Keratinocyte (primary cell): ENCODE data around the gene WNT16. TPM values are rescaled to one million over a fixed set of nuclear protein-coding genes. Genes with fewer than 3 reads are reported as not detected.

Source experiments
- DNase-seq: peaks from one replicate; pipeline ENCODE4 v3.0.0-alpha.2; 2011; ENCODE audit warnings: low read depth, missing footprints, low spot score
- FAIRE-seq: peaks from 2 replicates; lab custom pipeline; 2011; peaks lifted over from hg19 to GRCh38; lab: Jason Lieb, UNC
- H2AFZ ChIP-seq: 2 replicates; pipeline ENCODE4 v1.6.0; 2012; ENCODE audit warnings: low read length, control low read depth, inconsistent platforms; ENCODE audit not compliant: control insufficient read depth
- H3K27ac ChIP-seq: 2 replicates; pipeline ENCODE4 v1.5.1; 2011; ENCODE audit warnings: low read length; ENCODE audit not compliant: control insufficient read depth, insufficient read depth
- H3K27me3 ChIP-seq: 3 replicates; pipeline ENCODE4 v1.6.0; 2011; ENCODE audit warnings: low read length; ENCODE audit not compliant: control insufficient read depth, insufficient read depth; ENCODE audit errors: extremely low read depth
- H3K36me3 ChIP-seq, 2 experiments: 2 replicates in 1 of 2; 3 replicates in 1 of 2; pipeline ENCODE4 v1.5.1; 2011; ENCODE audit warnings: low read length in 2 of 2, mild to moderate bottlenecking in 1 of 2; ENCODE audit not compliant: control insufficient read depth in 2 of 2, insufficient read depth in 2 of 2; ENCODE audit errors: extremely low read depth in 1 of 2
- H3K4me1 ChIP-seq: 3 replicates; pipeline ENCODE4 v1.5.1; 2011; ENCODE audit warnings: low read length; ENCODE audit not compliant: control insufficient read depth, insufficient read depth; ENCODE audit errors: extremely low read depth
- H3K4me2 ChIP-seq: 3 replicates; pipeline ENCODE4 v1.6.0; 2011; ENCODE audit warnings: low read depth, low read length; ENCODE audit not compliant: control insufficient read depth, insufficient read depth; ENCODE audit errors: extremely low read depth
- H3K4me3 ChIP-seq, 3 experiments: fragments of 200-600 bp in 1 of 3; sonication (generic) in 1 of 3; 2 replicates in 2 of 3; 3 replicates in 1 of 3; pipeline ENCODE4 v1.5.1; 2011 to 2016; ENCODE audit warnings: low read length in 3 of 3, mild to moderate bottlenecking in 3 of 3, control low read depth in 2 of 3, inconsistent platforms in 1 of 3, low read depth in 1 of 3, mixed read lengths in 1 of 3, mixed run types in 1 of 3, moderate library complexity in 1 of 3; ENCODE audit not compliant: control insufficient read depth in 2 of 3, insufficient read depth in 2 of 3; ENCODE audit errors: extremely low read depth in 1 of 3
- H3K79me2 ChIP-seq: 2 replicates; pipeline ENCODE4 v1.6.0; 2012; ENCODE audit warnings: low read length; ENCODE audit not compliant: control insufficient read depth, insufficient read depth
- H3K9ac ChIP-seq: 3 replicates; pipeline ENCODE4 v1.6.0; 2011; ENCODE audit warnings: low read length; ENCODE audit not compliant: control insufficient read depth, insufficient read depth; ENCODE audit errors: extremely low read depth
- H3K9me1 ChIP-seq: 3 replicates; pipeline ENCODE4 v1.6.0; 2011; ENCODE audit warnings: low read length; ENCODE audit not compliant: control insufficient read depth, insufficient read depth; ENCODE audit errors: extremely low read depth
- H3K9me3 ChIP-seq: 2 replicates; pipeline ENCODE4 v1.5.1; 2012; ENCODE audit warnings: low read depth, low read length; ENCODE audit not compliant: control insufficient read depth
- H4K20me1 ChIP-seq: 3 replicates; pipeline ENCODE4 v1.6.0; 2011; ENCODE audit warnings: low read length; ENCODE audit not compliant: control insufficient read depth, insufficient read depth; ENCODE audit errors: extremely low read depth
- CTCF ChIP-seq, 3 experiments: IDR thresholded peaks in 1 of 3; conservative IDR thresholded peaks in 1 of 3; optimal IDR thresholded peaks in 1 of 3; 2 replicates in 2 of 3; 3 replicates in 1 of 3; pipeline versions ENCODE3 to v1.5.1; 2011; ENCODE audit warnings: low read length in 3 of 3, mild to moderate bottlenecking in 3 of 3, moderate library complexity in 2 of 3, control low read depth in 1 of 3, inconsistent platforms in 1 of 3; ENCODE audit not compliant: insufficient read depth in 2 of 3; ENCODE audit errors: extremely low read depth in 1 of 3
- EZH2 ChIP-seq: IDR thresholded peaks from one replicate; pipeline ENCODE4 v1.6.1; 2012; ENCODE audit warnings: inconsistent platforms, mild to moderate bottlenecking, low read length, moderate library complexity
- dilution Hi-C: fragments of 300-500 bp; cut with MboI; formaldehyde crosslinking; loops from one replicate; pipeline ENCODE4 v1.7.0; 2020; ENCODE audit warnings: low sequenced_read_pairs; ENCODE audit not compliant: extremely low pct_ligation_motif_present
- polyA minus RNA-seq, 3 experiments: library from RNA; depleted of rRNA, polyadenylated mRNA; stranded (reverse); fragments of >200 nt; gene quantifications; 1 replicate in 1 of 3; 2 replicates in 1 of 3; 3 replicates in 1 of 3; pipeline ENCODE4 v1.2.3, GENCODE V29; 2011
- polyA plus RNA-seq, 5 experiments: library from polyadenylated mRNA; depleted of rRNA in 3 of 5; stranded (reverse) in 3 of 5; stranded (forward) in 1 of 5; unstranded in 1 of 5; fragments of >200 nt; gene quantifications; 1 replicate in 1 of 5; 2 replicates in 3 of 5; 3 replicates in 1 of 5; pipeline versions ENCODE4 v1.2.1 to v1.2.3, GENCODE V29; 2011 to 2012; ENCODE audit warnings: missing spikeins in 2 of 5, low read depth in 1 of 5, low replicate concordance in 1 of 5

Gene WNT16
- not detected in 3 replicates for polyA plus RNA-seq
- polyA plus RNA-seq (2011; ENCODE audit: low read depth): not detected
- polyA plus RNA-seq (2011; cell fraction: cytosol; rRNA removed): not detected in 2 replicates
- polyA plus RNA-seq (2011; cell fraction: nucleus; rRNA removed): not detected in 2 replicates
- polyA plus RNA-seq (2012; ENCODE audit: low replicate concordance): 0.13 TPM in 1 of 2 replicates, not detected in the other
- polyA minus RNA-seq: not detected in 3 replicates
- polyA minus RNA-seq (2011; cell fraction: cytosol; rRNA and poly(A)+ RNA removed): not detected
- not detected in 2 replicates for polyA minus RNA-seq (2011; cell fraction: nucleus; rRNA and poly(A)+ RNA removed)

DNA sequence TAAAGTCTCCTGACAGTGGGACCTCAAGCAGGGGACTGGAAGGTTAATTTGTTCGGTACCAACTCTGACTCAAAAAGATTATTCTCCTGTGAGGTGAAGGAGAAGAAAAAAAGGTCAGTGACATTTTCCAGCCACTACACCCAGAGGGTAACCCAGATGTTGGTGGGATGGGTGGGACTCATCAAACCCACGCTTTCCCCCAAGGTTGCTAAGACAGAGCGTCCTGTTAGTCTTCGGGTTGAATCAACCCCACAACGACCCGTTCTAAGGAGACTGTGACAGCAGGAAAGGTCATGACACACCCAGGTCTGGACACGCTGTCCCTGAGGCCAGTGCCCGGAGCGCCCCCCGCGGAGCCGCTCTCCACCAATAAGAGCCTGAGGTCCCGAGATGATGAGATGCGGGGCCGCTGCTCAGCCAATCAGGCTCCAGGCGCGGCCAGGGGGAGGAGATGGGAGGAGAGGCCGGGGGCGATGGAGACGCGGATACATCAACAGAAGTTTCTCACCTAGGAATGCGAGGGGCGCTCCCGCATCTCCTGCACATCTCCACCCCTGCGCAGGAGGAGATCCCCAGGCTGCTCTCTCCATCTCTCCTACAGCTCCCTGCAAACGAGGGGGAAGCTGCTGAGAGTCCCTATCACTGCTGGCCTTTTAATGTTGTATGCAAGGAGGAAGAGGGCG is at the start of gene WNT16:
Gene WNT16, plus strand, starts transcription at position 493 of the 683 bp plus-strand sequence. CDS start 293 bp downstream, outside the sequence.
- no peaks in the 10 kb centered on the region for H3K9me1 ChIP-seq
- peak within 1 kb of the TSS; percentile 31 to 78 (median 71) for H3K4me3 ChIP-seq
- peaks cover 14% of the 10 kb centered on the region for H3K4me1 ChIP-seq
- peaks cover 32% of the 10 kb centered on the region for H3K27me3 ChIP-seq
- H2AFZ ChIP-seq: peak within 1 kb of the TSS; percentile 64
- no peak within 1 kb of the TSS for H3K9ac ChIP-seq
- TF ChIP-seq CTCF (optimal IDR thresholded peaks at IDR 0.05 in 1 of 3, IDR thresholded peaks at IDR 0.05 in 1 of 3, conservative IDR thresholded peaks at IDR 0.05 in 1 of 3; ENCODE audit: extremely low read depth in 1 of 3, insufficient read depth in 2 of 3, low read length in 3 of 3) (no peak), EZH2 (no peak)
- FAIRE-seq (no peak), DNase-seq (no peak)
- peaks cover 4% of the 10 kb centered on the region for H4K20me1 ChIP-seq
- H3K4me2 ChIP-seq: peak within 1 kb of the TSS; percentile 92
- dilution Hi-C loops: no loop called here
- no peaks in the 10 kb centered on the region for H3K79me2 ChIP-seq
- no peaks in the 10 kb centered on the region for H3K36me3 ChIP-seq
- no peak within 1 kb of the TSS for H3K27ac ChIP-seq
- no peaks in the 10 kb centered on the region for H3K9me3 ChIP-seq

GRCh38 chr7:121279060-121279620 is 49.7 kb upstream of the WNT16 start:
- DNase-seq: no peak
- peaks cover 4% of the 10 kb centered on the region for H3K4me1 ChIP-seq
- H2AFZ ChIP-seq: no peak overlapping the region
- H3K9me3 ChIP-seq: no peaks in the 10 kb centered on the region
- dilution Hi-C loops: no loop called here
- H3K9ac ChIP-seq: no peak overlapping the region
- no peak overlapping the region for H3K4me3 ChIP-seq
- H4K20me1 ChIP-seq: no peaks in the 10 kb centered on the region
- no peak for FAIRE-seq
- H3K9me1 ChIP-seq: no peaks in the 10 kb centered on the region
- H3K27me3 ChIP-seq: no peaks in the 10 kb centered on the region
- no peaks in the 10 kb centered on the region for H3K79me2 ChIP-seq
- TF ChIP-seq EZH2 (no peak), CTCF (optimal IDR thresholded peaks at IDR 0.05 in 1 of 3, IDR thresholded peaks at IDR 0.05 in 1 of 3, conservative IDR thresholded peaks at IDR 0.05 in 1 of 3; ENCODE audit: extremely low read depth in 1 of 3, insufficient read depth in 2 of 3, low read length in 3 of 3) (no peak)
- H3K36me3 ChIP-seq: no peaks in the 10 kb centered on the region
- no peak overlapping the region for H3K4me2 ChIP-seq
- H3K27ac ChIP-seq: no peak overlapping the region
